Epidermal melanocyte (primary cell): Measurements from ENCODE around the gene ADAMTS13.

Experiments used
- DNase-seq: peaks from one replicate; pipeline ENCODE4 v3.0.0; 2011; ENCODE audit warnings: low spot score; ENCODE audit not compliant: insufficient read length

Gene ADAMTS13

DNA sequence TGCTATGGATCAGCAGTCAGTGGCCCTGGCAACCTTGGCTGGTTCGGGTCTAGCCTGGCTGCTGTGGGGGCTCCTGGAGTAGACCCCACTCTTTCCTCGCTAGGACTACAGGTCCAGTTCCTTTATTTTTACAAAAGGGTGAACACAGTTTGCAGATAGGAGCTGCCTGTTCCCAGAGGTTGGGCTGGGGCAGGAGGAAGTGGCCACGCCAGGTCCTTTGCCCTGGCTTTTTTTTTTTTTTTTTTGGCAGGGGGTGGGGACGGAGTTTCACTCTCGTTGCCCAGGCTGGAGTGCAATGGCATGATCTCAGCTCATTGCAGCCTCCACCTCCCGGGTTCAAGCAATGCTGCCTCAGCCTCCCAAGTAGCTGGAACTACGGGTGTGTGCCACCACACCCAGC lies 48.8 kb downstream of the ADAMTS13 start:
- DNase-seq, result no peak

DNA sequence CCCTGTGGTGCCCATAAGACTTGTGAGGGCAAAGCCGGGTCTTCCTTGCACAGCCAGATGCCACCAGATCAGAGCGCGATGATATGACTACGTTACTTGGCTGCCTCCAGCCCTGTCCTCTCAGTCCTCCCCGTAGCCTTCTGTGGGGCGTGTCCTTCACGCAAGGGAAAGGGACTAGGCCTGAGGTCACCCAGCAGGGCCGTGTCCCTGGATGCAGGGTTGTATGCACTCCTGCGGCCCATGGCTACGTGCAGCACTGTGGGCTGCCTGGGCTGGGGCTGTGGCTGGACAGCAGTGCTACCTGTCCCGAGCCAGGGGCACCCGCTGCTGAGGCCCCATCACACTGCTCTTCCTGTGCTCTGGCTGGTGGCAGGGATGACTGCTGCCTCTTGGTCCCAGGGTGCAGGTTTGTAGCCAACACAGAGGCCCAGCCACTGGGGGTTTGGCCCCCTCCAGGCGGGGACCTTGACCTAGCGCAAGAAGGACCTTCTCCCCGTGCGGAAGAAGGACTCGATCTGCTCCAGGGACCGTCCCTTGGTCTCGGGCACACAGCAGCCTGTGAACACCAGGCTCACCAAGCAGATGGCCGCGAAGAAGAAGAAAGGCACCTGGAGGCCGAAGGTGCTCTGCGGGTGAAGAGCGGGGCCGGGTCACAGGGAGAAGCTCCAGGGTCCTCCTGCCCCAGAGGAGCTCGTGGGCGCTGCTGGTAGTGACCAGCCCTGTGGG lies 49.5 kb downstream of the ADAMTS13 start:
- DNase-seq, result no peak

DNA sequence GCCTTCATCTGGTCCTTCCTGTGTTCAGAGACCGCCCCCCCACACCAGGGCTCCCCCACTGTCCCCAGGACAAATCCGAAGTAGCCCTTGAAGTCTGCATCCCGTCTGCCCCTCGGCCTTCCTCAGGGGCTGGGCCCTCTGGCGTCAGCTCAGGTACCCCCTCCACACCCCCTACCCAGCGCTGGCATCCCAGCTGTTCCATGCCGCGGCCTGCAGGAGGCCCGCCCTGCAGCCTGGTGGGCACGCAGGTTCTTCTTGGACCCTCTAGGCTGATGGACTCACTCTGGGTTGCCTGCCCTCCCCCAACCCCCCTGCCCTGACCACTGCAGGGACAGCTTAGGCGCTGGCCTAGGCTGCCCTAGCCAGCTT lies 50.1 kb downstream of the ADAMTS13 start:
- DNase-seq, result no peak

DNA sequence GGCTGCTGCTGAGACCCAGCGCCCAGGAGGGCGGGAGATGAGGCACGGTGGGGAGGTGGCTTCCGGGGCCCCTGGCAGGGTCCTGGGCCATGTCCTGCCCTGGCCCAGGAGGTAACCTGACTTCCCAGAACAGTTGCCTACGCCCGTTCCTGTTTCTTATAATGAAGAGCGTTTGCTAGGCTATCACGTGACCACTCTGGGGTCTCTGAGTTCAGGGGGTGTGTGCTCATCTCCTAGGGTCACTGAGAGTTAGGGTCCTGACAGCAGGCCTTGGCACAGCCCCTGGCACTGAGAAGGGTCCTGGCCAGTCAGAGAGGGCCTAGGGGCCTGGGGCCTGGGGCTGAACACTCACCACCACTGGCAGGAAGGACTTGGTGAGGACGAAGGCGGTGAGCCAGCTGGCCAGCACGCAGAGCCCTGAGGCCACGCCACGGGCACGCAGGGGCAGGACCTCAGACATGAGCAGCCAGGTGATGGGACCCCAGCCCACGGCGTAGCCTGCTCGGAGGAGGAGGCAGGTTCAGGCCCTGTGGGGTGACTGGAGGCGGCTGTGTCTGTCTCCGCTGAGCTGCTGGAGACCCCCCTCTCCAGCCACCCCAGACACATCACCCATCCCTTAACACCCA lies 50.7 kb downstream of the ADAMTS13 start:
- DNase-seq, result no peak

DNA sequence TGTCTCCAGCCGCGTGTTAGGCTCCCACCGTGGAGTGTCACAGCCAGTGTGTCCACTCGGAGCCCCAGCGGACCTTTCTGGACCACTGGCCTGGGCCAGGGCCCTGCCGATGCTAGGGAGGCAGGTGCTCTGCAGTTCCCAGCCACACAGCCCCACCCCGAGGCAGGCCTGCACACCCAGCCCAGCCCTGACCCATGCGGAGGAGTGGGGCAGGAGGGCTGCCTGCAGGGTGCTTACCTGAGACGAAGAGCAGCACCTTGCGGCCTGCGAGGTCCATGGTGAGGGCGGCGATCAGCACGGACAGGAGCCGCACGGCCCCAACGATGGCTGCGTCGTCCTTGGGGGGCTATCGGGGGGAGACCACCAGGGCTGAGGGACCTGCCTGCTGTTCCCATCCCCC lies 51.6 kb downstream of the ADAMTS13 start:
- DNase-seq, result no peak

- no peak for DNase-seq
These were observed 52.0 kb downstream of the ADAMTS13 start for GRCh38 chr9:133474215-133474614.

DNA sequence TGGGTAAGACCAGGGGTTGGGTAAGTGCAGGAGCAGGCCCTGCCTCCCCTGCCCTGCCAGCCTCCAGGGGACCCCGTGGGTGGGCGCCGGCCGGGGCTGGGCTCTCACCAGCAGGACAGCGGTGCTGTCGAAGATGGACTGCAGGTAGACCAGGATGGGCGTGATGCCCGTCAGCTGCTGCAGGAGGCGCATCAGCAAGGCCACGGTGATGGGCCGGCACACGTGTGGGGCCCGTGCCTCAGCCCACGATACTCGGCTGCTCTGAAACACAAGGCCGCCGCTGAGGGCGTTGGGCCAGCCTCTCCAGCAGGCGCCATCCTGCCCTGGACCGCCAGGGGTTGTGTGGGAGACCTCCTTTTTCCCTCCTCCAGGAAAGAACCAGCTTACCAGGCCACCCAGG lies 52.7 kb downstream of the ADAMTS13 start:
- no peak for DNase-seq

- no peak for DNase-seq
These were observed 53.3 kb downstream of the ADAMTS13 start for GRCh38 chr9:133475292-133476012.

DNA sequence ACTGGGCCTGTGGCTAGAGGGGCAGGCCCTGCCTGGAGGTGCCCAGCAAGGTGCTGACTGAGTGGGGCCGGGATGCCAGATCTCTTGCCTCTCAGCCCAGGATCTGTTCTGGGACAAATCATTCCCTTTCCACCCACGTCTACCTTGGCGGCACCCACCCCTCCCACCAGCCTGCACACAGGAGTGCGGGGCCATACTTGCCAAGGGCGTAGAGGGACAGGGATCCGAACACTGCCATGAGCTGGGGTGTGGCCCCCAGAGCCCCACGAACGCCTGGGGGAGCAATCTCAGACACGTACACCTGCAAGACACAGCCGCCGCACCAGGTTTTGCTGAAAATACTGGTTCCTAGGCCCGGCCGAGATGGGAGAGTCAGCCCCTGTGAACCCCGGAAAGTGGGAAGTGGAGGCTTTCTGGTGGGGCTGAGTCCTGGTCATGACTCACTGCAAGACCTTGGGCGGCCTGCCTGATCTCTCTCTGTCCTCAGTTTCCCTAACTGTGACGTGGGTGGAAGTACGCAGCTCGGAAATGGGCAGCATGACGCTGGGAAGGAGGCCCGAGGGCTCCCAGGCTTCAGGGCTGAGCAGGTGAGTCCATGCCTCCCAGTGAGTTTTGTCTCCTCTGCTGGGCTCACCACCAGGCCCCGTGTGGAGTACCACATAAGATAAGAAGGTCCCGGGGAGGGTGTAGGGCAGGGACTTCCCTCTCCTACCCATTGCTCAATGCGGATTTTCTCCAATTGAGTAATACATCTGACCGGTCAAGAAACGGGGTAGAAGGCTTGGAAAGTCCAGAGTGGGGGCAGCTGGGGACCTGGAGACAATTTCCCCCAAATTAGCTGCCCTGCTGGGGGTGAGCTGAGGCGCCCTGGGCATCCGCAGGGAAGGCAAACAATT lies 54.1 kb downstream of the ADAMTS13 start:
- no peak for DNase-seq

- DNase-seq, result no peak
These were observed 54.8 kb downstream of the ADAMTS13 start for GRCh38 chr9:133476941-133477340.

DNA sequence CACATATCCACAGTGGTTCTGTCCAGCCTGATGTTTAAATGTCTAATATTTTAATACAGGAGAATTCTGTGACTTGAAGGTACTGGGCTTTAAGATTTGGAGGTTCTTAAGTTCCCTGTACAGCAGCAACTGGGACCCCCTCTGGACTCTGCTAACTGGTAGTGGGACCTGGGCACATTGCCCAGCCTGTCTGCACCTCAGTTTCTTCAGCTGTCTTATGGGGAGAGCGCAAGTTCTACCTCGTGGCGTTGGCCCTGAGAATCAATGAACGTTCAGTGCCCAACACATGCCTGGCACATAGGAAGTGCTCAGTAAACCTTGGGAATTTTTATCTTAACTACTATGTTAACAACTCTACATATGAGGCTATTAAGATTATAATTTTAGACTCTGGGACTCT lies 55.3 kb downstream of the ADAMTS13 start:
- DNase-seq, result no peak

DNA sequence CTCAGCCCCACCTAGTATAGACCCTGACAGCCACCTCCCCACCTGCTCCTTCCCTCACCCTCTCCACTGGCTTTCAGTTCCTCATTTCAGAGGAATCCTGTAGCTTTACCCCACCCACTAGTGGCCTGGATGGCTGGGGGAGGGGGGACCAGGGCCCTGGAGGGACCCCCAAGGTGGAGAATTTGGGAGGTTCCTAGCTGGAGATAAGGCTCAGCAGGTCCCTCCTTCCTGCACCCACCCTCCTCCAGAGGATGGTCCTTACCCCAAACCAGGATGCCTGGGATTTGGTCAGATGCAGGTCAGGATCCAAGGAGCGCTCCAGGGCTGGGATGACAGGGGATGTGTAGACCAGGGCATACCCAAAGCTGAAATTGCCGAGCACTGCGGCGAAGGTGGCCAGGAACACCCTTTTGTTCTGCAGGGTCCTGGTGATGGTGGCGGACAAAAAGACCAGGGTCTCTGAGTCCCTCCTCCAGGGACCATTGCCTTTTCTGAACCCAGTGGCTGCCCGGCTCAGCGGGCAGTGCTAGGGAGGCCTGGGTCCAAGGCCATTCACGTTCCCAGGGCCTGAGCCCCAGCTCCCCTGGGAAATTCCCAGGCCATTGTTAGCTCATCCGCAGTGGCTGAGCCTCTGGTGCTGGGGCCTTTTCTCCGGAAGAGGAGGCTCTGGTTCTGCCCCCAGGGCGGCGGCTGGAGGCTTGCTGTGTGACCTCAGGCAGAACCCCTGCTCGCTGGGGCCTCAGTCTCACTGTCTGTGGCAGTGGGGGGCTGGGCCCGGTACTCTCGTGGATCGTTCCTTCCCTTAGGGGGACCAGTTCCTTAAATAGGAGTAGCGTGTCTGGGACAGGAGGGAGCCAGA lies 56.1 kb downstream of the ADAMTS13 start:
- no peak for DNase-seq

GRCh38 chr9:133478851-133479711 lies 56.9 kb downstream of the ADAMTS13 start, which contains the start of gene SLC2A6:
Gene SLC2A6, minus strand, starts transcription at chr9:133479099. Its CDS starts 40 bp downstream, at chr9:133479059.
- peak; percentile 96 for DNase-seq

DNA sequence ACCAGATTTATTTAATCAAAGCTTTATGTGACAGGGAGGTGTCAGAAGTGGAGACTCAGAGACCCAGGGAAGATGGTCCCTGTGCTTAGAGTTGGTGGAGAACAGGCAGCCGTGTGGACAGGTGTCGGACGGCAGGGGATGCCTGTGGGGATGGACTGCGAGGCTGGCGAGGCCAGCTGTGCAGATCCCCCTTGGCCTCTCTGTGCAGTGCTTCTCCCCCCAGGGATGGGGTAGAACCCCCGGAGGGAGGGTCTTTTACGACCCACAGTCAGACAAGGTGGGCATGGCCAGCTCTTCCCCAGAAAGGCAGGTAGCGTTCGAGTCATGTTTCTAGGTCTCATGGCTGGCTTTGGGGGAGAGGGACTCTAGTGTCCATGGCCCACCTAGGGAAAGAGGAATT lies 61.4 kb downstream of the ADAMTS13 start:
- no peak for DNase-seq

DNA sequence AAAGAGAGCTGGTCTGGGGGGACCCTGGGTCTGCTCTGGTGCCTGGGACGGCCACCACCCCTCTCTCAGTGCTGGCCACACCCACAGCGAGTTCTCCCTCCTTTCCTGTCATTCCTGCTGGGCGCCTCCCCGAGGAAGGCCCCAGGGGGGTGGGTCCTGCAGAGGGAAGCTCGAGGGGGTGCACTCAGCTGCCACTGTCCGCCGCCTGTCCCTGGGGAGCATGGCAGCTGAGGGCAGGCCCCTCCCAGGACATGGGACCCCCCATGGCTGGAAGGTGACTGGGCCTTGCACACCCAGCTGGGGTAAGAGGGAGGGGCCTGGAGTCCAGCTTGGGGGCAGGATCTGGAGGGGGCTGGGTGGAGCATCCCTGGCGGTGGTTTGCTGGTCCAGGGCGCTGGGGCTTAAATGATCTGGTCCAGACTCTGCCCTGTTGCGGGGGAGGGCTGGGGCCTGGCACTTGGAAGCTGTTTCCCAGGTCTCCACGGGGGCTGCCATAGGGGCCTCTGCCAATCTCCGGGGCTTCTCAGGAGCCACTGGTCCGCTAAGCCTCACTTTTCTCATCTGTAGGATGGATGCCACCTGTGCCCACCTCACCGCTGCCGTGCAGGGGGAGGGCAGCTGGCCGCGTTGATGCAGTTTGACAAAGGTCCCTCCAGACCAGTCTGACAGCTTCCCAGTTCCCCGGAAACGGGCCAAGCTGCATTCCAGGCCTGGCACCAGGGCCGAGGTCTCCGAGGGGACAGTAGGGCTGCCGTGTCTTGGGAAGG lies 62.7 kb downstream of the ADAMTS13 start:
- DNase-seq, result no peak

DNA sequence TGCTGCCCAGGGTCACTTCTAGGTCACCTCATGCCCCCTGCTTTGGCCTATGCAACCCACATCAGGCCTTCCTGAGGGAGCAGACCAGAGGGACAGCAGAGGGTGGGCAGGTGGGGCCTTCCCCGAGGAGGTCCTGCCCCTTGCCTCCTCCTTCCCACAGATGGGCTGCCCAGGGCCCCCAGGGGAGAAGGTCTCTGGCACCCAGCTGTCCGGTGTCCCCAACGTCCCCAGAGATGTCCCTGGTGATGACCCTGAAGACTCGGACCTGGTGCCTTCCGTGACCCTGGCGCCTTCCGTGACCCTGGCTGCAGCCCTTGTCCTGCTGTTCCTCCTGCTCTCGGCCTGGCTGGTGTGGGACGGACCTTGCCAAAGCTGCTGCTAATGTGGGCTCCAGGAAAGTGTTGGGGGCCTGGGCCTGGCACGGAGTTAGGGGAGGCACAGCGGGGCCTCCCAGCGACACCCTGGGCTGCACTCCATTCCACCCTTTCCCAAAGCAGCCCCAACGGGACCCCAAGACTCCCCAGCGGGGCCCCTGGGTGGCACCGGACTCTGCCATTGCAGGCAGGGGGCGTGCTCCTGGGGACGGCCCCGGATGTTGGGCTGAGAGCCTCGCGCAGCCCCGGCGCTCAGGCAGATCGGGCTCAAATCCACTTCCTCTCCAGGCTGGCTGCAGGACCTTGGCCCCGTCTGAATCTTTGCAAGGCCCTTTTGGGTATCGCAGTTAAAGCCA lies 63.5 kb downstream of the ADAMTS13 start:
- DNase-seq, result no peak

DNA sequence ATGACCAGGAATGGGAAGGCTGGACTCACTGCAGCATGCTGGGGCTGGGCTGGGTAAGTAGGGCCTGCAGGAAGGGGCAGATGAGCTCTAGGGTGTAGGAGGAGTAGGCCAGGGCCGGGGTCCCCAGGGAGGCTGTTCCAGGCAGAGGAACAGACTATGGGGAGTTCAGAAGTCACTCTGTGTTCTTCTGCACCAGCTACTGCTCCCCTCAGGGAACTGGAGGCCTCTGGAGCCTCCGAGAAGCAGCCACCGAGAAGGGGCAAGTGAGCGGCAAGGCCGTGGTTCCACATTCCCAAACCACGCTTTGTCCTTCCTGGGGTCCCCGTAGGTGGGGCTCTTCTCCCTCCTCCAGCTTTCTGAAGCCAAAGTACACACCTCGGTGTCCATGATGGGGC lies 65.2 kb downstream of the ADAMTS13 start:
- DNase-seq, result no peak

DNA sequence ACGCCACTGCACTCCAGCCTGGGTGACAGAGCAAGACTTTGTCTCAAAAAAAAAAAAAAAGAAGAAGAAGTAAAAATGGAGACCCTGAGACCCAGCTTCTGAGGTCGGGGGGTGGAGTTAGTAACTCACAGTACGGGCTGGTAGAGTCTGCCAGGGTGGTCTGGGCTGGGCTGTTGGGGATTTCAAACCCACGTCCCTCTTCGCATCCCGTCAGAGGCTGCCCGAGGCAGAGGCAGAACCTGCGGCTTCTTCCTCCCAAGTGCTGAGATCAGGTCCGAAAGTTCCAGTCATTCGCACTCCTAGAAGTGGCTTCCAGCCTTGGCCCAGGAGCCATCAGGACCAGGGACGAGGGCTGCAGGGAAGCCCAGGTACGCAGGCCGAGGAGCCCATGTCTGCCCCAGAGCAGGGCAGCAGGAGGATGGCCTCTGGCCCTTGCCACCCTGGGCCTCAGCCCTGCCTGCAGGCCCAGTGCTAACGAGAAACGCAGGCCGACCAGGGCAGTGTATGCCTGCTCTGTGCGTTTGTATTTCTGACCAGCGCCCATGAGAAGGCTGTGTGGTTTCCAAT lies 66.6 kb downstream of the ADAMTS13 start:
- no peak for DNase-seq
